ENCODE data around the gene CPNE7. TPM values are rescaled to one million over a fixed set of nuclear protein-coding genes. Genes with fewer than 3 reads are reported as not detected.

CPNE7 gene
- total RNA-seq, 2 donors from 2014 or later, result 11.1 to 44.7 TPM

DNA sequence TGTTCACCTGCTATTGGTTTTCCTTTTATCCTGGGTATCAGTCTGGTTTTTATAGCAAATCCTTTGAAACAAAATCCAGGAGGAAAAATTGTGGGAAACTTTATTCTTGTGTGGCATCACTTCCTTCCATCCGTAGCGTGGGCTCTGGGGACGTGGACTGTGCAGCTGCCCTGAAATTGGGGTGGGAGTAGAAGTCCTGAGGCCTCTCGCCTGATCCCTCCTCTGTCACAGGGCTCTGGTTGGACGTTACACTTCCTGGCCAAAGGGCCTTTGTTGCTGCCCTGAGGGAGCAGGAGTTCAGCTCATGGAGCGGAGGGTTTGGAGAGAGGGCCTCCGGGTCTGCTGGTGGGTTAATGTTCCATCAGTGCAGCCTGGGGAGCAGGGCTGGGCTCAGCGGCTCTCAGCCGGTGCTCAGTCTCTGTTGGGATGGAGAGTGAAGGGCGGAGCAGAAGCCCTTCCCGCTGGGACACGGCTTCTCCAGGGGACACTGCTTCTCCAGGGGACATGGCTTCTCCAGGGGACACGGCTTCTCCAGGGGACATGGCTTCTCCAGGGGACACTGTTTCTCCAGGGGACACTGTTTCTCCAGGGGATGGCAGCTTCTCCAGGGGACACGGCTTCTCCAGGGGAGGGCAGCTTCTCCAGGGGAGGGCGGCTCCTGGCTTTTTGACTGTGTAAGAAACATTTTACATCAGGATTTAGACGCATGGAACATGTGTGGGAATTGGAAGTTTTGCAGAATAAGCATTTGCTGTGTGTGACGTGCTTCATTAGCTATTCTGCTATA lies 30.3 kb upstream of the CPNE7 start:
- Mint-ChIP-seq H3K27ac (no peak overlapping the region), H3K9me3 (no peaks in the 10 kb centered on the region), H3K4me3 (no peak overlapping the region), H3K36me3 (ENCODE audit: low read depth) (peaks cover 52% of the 10 kb centered on the region), H3K27me3 (no peaks in the 10 kb centered on the region), H3K4me1 (no peaks in the 10 kb centered on the region)
- ATAC-seq (replicated peaks), result no peak

GRCh38 chr16:89545831-89546574 lies 29.6 kb upstream of the CPNE7 start:
- no peaks in the 10 kb centered on the region for H3K27me3 Mint-ChIP-seq
- no peak overlapping the region for H3K27ac Mint-ChIP-seq
- no peak for ATAC-seq (replicated peaks)
- H3K4me1 Mint-ChIP-seq, result no peaks in the 10 kb centered on the region
- H3K9me3 Mint-ChIP-seq, result no peaks in the 10 kb centered on the region
- no peak overlapping the region for H3K4me3 Mint-ChIP-seq
- peaks cover 59% of the 10 kb centered on the region for H3K36me3 Mint-ChIP-seq (ENCODE audit: low read depth)

DNA sequence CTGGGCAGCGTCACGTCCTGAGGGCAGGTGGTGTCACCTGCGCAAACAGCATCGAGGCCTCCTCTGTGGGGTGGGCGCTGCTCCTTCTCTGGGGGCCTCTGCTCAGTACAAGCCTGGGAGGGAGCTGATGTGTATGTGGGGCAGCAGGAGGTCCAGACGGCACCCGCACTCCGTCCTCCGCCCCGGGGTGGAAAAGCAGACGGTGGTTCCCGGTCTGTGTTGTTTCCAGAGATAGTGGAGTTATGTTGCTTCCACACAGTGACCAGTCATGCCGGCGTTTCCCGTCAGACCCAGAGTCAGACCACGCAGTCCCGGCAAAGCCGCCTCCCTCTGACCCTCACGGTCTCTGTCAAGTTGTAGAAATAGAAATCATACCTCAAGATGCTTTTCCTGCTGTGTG lies 28.8 kb upstream of the CPNE7 start:
- H3K27ac Mint-ChIP-seq, result no peak overlapping the region
- no peaks in the 10 kb centered on the region for H3K4me1 Mint-ChIP-seq
- ATAC-seq (replicated peaks), result no peak
- no peaks in the 10 kb centered on the region for H3K9me3 Mint-ChIP-seq
- peaks cover 67% of the 10 kb centered on the region for H3K36me3 Mint-ChIP-seq (ENCODE audit: low read depth)
- no peaks in the 10 kb centered on the region for H3K27me3 Mint-ChIP-seq
- no peak overlapping the region for H3K4me3 Mint-ChIP-seq

- no peak overlapping the region for H3K27ac Mint-ChIP-seq
- H3K36me3 Mint-ChIP-seq (ENCODE audit: low read depth), result peaks cover 71% of the 10 kb centered on the region
- no peaks in the 10 kb centered on the region for H3K4me1 Mint-ChIP-seq
- no peak for ATAC-seq (replicated peaks)
- no peak overlapping the region for H3K4me3 Mint-ChIP-seq
- no peaks in the 10 kb centered on the region for H3K9me3 Mint-ChIP-seq
- H3K27me3 Mint-ChIP-seq, result no peaks in the 10 kb centered on the region
Measured at GRCh38 chr16:89547291-89547690, 28.3 kb upstream of the CPNE7 start.

GRCh38 chr16:89547860-89548259 lies 27.7 kb upstream of the CPNE7 start:
- no peaks in the 10 kb centered on the region for H3K4me1 Mint-ChIP-seq
- H3K4me3 Mint-ChIP-seq, result no peak overlapping the region
- H3K27me3 Mint-ChIP-seq, result no peaks in the 10 kb centered on the region
- no peak overlapping the region for H3K27ac Mint-ChIP-seq
- no peaks in the 10 kb centered on the region for H3K9me3 Mint-ChIP-seq
- no peak for ATAC-seq (replicated peaks)
- H3K36me3 Mint-ChIP-seq (ENCODE audit: low read depth), result peaks cover 71% of the 10 kb centered on the region

GRCh38 chr16:89548344-89549006 lies 27.1 kb upstream of the CPNE7 start:
- H3K9me3 Mint-ChIP-seq, result no peaks in the 10 kb centered on the region
- peak overlapping the region; percentile 39 for H3K4me3 Mint-ChIP-seq
- peak; percentile 5 for ATAC-seq (replicated peaks)
- no peaks in the 10 kb centered on the region for H3K27me3 Mint-ChIP-seq
- no peaks in the 10 kb centered on the region for H3K4me1 Mint-ChIP-seq
- H3K36me3 Mint-ChIP-seq (ENCODE audit: low read depth), result peaks cover 71% of the 10 kb centered on the region
- peak overlapping the region; percentile 89 for H3K27ac Mint-ChIP-seq

DNA sequence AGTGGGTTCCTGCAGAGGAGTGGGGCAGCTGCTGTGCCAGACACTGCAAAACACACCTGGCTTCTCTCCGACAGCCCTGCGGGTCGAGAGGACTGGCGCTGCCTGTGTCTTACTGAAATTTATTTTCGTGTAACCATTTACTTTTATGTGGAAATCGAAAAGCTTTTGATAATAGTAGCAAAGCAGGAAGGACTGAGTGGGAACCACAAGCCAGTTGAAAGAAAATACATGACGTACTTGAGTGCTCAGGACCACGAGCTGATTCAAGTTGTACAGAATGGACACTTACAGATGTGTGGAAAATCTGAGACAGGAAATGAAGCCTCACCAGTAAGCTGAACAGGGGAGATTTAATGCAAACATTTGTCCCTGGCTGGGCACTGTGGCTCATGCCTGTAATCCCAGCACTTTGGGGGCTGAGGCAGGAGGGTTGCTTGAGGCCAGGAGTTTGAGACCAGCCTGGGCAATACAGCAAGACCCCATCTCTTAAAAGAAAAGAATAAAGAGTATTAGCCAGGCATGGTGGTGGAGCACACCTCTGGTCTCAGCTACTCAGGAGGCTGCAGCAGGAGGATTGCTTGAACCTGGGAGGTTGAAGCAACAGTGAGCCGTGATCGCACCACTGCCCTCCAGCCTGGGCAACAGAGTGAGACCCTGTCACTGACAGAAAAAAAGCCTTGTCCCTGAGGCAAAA lies 26.4 kb upstream of the CPNE7 start:
- H3K27ac Mint-ChIP-seq, result peak overlapping the region; percentile 89
- H3K36me3 Mint-ChIP-seq (ENCODE audit: low read depth), result peaks cover 71% of the 10 kb centered on the region
- H3K4me3 Mint-ChIP-seq, result peak overlapping the region; percentile 39
- H3K4me1 Mint-ChIP-seq, result no peaks in the 10 kb centered on the region
- no peaks in the 10 kb centered on the region for H3K9me3 Mint-ChIP-seq
- no peaks in the 10 kb centered on the region for H3K27me3 Mint-ChIP-seq
- ATAC-seq (replicated peaks), result peak; percentile 84

GRCh38 chr16:89550421-89551007 lies 25.0 kb upstream of the CPNE7 start:
- no peaks in the 10 kb centered on the region for H3K4me1 Mint-ChIP-seq
- no peak for ATAC-seq (replicated peaks)
- no peak overlapping the region for H3K4me3 Mint-ChIP-seq
- peaks cover 62% of the 10 kb centered on the region for H3K36me3 Mint-ChIP-seq (ENCODE audit: low read depth)
- no peak overlapping the region for H3K27ac Mint-ChIP-seq
- H3K9me3 Mint-ChIP-seq, result no peaks in the 10 kb centered on the region
- no peaks in the 10 kb centered on the region for H3K27me3 Mint-ChIP-seq

DNA sequence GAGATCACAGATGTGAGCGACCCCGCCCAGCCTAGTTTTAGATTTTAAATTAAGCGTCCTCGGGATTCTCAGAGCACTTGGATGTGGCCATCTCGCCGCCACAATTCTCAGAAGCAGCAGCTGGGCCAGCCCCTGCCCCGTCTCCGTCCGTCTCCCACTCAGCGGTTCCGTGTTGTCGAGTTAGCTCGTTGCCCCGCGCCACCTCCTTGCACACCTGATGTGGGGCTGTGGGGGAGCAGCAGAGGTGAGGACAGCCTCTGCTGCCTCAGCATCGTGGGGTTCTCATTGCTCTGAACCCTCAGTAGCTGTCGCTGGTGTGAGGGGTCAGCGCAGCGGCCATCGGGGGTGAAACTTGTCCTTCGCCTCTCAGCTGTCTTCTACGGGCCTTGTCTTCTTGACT lies 23.2 kb upstream of the CPNE7 start:
- Mint-ChIP-seq H3K36me3 (ENCODE audit: low read depth) (peaks cover 64% of the 10 kb centered on the region), H3K27me3 (no peaks in the 10 kb centered on the region), H3K4me1 (no peaks in the 10 kb centered on the region), H3K27ac (no peak overlapping the region), H3K9me3 (no peaks in the 10 kb centered on the region), H3K4me3 (no peak overlapping the region)
- no peak for ATAC-seq (replicated peaks)

- no peak for ATAC-seq (replicated peaks)
- Mint-ChIP-seq H3K9me3 (no peaks in the 10 kb centered on the region), H3K27ac (no peak overlapping the region), H3K27me3 (no peaks in the 10 kb centered on the region), H3K36me3 (ENCODE audit: low read depth) (peaks cover 63% of the 10 kb centered on the region), H3K4me3 (no peak overlapping the region), H3K4me1 (no peaks in the 10 kb centered on the region)
Measured at GRCh38 chr16:89552913-89553312, 22.6 kb upstream of the CPNE7 start.

- H3K36me3 Mint-ChIP-seq (ENCODE audit: low read depth), result peaks cover 55% of the 10 kb centered on the region
- no peak overlapping the region for H3K27ac Mint-ChIP-seq
- no peak overlapping the region for H3K4me3 Mint-ChIP-seq
- no peaks in the 10 kb centered on the region for H3K4me1 Mint-ChIP-seq
- ATAC-seq (replicated peaks), result no peak
- no peaks in the 10 kb centered on the region for H3K9me3 Mint-ChIP-seq
- H3K27me3 Mint-ChIP-seq, result no peaks in the 10 kb centered on the region
Measured at GRCh38 chr16:89553733-89554132, 21.8 kb upstream of the CPNE7 start.

DNA sequence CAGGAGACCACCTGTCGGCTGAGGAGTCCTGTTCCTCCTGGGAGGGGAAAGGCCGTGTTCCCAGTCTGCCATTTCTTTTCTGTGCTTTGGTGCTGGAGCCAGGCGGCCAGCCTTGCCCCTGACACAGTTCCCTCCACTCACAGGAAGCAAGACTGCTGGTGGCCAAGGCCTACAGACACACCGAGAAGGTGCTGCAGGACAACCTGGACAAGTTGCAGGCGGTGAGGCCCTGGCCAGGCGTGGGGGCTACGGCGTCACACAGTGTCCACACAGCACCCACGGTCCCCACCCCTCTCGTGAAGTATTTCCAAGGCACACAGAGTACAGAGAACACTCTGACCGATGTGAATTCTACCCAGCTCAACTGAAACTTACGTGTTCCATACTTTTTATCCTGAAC lies 21.2 kb upstream of the CPNE7 start:
- Mint-ChIP-seq H3K4me3 (no peak overlapping the region), H3K4me1 (no peaks in the 10 kb centered on the region), H3K27ac (no peak overlapping the region), H3K9me3 (no peaks in the 10 kb centered on the region), H3K36me3 (ENCODE audit: low read depth) (peaks cover 49% of the 10 kb centered on the region), H3K27me3 (no peaks in the 10 kb centered on the region)
- no peak for ATAC-seq (replicated peaks)

DNA sequence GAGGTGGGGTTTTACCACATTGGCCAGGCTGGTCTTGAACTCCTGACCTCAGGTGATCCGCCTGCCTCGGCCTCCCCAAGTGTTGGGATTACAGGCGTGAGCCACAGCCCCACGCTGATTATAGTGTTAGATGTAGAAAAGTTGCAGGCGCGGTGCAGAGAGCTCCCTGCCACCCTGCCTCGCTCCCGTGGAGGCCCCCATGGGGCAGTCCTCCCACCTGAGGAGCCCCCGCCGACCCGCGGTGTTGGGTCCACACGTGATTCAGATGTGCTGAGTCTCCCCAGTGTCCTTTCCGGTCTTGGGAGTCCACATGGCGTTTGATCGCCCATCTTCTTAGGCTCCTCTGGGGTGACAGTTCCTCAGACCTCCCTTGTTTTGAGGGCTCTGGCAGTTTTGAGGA lies 20.3 kb upstream of the CPNE7 start:
- ATAC-seq (replicated peaks), result no peak
- Mint-ChIP-seq H3K4me3 (no peak overlapping the region), H3K27ac (no peak overlapping the region), H3K36me3 (ENCODE audit: low read depth) (peaks cover 48% of the 10 kb centered on the region), H3K27me3 (no peaks in the 10 kb centered on the region), H3K4me1 (no peaks in the 10 kb centered on the region), H3K9me3 (no peaks in the 10 kb centered on the region)

- no peak overlapping the region for H3K4me3 Mint-ChIP-seq
- ATAC-seq (replicated peaks), result no peak
- no peaks in the 10 kb centered on the region for H3K4me1 Mint-ChIP-seq
- H3K36me3 Mint-ChIP-seq (ENCODE audit: low read depth), result peaks cover 48% of the 10 kb centered on the region
- H3K9me3 Mint-ChIP-seq, result no peaks in the 10 kb centered on the region
- no peak overlapping the region for H3K27ac Mint-ChIP-seq
- no peaks in the 10 kb centered on the region for H3K27me3 Mint-ChIP-seq
Measured at GRCh38 chr16:89555780-89556179, 19.8 kb upstream of the CPNE7 start.

All from activated T-helper 17 cell treated with anti-CD3 and anti-CD28 coated beads, Interleukin-2, amount 50 U/mL, for 72 hours (primary cell).